Calu3 (cell line): ENCODE results near the gene TICAM1. TPM values are rescaled to one million over a fixed set of nuclear protein-coding genes. Genes with fewer than 3 reads are reported as not detected.

Experiments
- Bru-seq: library from RNA; stranded (reverse); fragments of 400-500 nt; gene quantifications from one replicate; lab custom pipeline; 2021; lab: Mats Ljungman, UMichigan
- BruChase-seq, 2 experiments: library from RNA; stranded (reverse); fragments of 400-500 nt; gene quantifications; one replicate each; lab custom pipeline; 2021; lab: Mats Ljungman, UMichigan
- BruUV-seq: library from RNA; stranded (reverse); fragments of 400-500 nt; replicated peaks from 2 replicates; lab custom pipeline; 2021; lab: Mats Ljungman, UMichigan
- CTCF ChIA-PET: fragments of 300-600 bp; sonication (Branson Sonifier 250); formaldehyde crosslinking; loops from one replicate; lab custom pipeline; 2022; ENCODE audit warnings: antibody characterized with exemption; lab: Charles Lee
- DNase-seq: peaks from one replicate; pipeline ENCODE4 v3.0.0; 2022
- H3K27ac Mint-ChIP-seq: one replicate; pipeline ENCODE4 v1.8.0; 2022; ENCODE audit warnings: mixed read lengths; ENCODE audit not compliant: unreplicated experiment
- H3K27me3 Mint-ChIP-seq: one replicate; pipeline ENCODE4 v1.8.0; 2022; ENCODE audit warnings: mixed read lengths; ENCODE audit not compliant: unreplicated experiment
- H3K36me3 Mint-ChIP-seq: one replicate; pipeline ENCODE4 v1.8.0; 2022; ENCODE audit warnings: mild to moderate bottlenecking, moderate library complexity, mixed read lengths; ENCODE audit not compliant: insufficient read depth, unreplicated experiment
- H3K4me1 Mint-ChIP-seq: one replicate; pipeline ENCODE4 v1.8.0; 2022; ENCODE audit warnings: mild to moderate bottlenecking, low read depth, mixed read lengths; ENCODE audit not compliant: unreplicated experiment
- H3K4me3 Mint-ChIP-seq: one replicate; pipeline ENCODE4 v1.8.0; 2022; ENCODE audit warnings: mild to moderate bottlenecking, low read depth, moderate library complexity, mixed read lengths; ENCODE audit not compliant: unreplicated experiment
- H3K9me3 Mint-ChIP-seq: one replicate; pipeline ENCODE4 v1.8.0; 2022; ENCODE audit warnings: low read depth, mixed read lengths; ENCODE audit not compliant: unreplicated experiment
- intact Hi-C: fragments of 100-400 bp; cut with micrococcal nuclease; formaldehyde crosslinking; loops from one replicate; pipeline ENCODE4 v1.10.0; 2022; ENCODE audit not compliant: unreplicated experiment
- long read RNA-seq: library from polyadenylated mRNA; stranded (forward); transcript quantifications from one replicate; pipeline ENCODE4 v2.0.0, GENCODE V29; 2022
- total RNA-seq: library from RNA; stranded (reverse); gene quantifications from 2 replicates; pipeline ENCODE4 v1.2.3, GENCODE V29; 2022
- TF ChIP-seq, protein P1 (sequence below): fragments of 200-600 bp; IDR thresholded peaks from one replicate; pipeline ENCODE4 v1.8.0; 2022; ENCODE audit warnings: antibody characterized with exemption; ENCODE audit not compliant: unreplicated experiment

The TICAM1 gene
- total RNA-seq (13.5 and 15.8 TPM in 2 replicates), Bru-seq, nascent RNA (percentile 58 among the genes with signal in this experiment), BruChase-seq, experiment 1, labeled RNA remaining after a 6-hour chase (percentile 57 among the genes with signal in this experiment), BruChase-seq, experiment 2, labeled RNA remaining after a 2-hour chase (percentile 64 among the genes with signal in this experiment)
- long read RNA-seq, transcript TICAM1-201 (2 exons, 2,676 nt): major isoform, 12 of 17 reads
- long read RNA-seq, partial matches to known transcripts: 0 of 17 reads
- long read RNA-seq, other reads (novel, unspliced or antisense): 5 of 17 reads

- Mint-ChIP-seq H3K36me3 (peaks cover 30% of the 10 kb centered on the region), H3K27me3 (no peaks in the 10 kb centered on the region), H3K4me3 (peak within 1 kb of the TSS; percentile 80), H3K9me3 (no peaks in the 10 kb centered on the region), H3K4me1 (peaks cover 9% of the 10 kb centered on the region), H3K27ac (peak within 1 kb of the TSS; percentile 85)
- no TSS peak for BruUV-seq
- DNase-seq: peak; percentile 60
- CTCF ChIA-PET: interaction anchor here (0.8 kb wide), 1 partner anchor 18 kb away, joined by 10 read pairs; no protein-coding TSS in a partner anchor
- TF ChIP-seq, protein P1, sequence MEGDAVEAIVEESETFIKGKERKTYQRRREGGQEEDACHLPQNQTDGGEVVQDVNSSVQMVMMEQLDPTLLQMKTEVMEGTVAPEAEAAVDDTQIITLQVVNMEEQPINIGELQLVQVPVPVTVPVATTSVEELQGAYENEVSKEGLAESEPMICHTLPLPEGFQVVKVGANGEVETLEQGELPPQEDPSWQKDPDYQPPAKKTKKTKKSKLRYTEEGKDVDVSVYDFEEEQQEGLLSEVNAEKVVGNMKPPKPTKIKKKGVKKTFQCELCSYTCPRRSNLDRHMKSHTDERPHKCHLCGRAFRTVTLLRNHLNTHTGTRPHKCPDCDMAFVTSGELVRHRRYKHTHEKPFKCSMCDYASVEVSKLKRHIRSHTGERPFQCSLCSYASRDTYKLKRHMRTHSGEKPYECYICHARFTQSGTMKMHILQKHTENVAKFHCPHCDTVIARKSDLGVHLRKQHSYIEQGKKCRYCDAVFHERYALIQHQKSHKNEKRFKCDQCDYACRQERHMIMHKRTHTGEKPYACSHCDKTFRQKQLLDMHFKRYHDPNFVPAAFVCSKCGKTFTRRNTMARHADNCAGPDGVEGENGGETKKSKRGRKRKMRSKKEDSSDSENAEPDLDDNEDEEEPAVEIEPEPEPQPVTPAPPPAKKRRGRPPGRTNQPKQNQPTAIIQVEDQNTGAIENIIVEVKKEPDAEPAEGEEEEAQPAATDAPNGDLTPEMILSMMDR: no peak
- intact Hi-C loops: no loop called here
Measured at GRCh38 chr19:4831304-4831978, at the start of gene TICAM1. TICAM1 (minus strand) TSS chr19:4831712; CDS start chr19:4818377, 13,335 bp downstream.

- no peak for DNase-seq
- H3K27ac Mint-ChIP-seq: no peak overlapping the region
- BruUV-seq: no TSS peak
- no peaks in the 10 kb centered on the region for H3K9me3 Mint-ChIP-seq
- intact Hi-C loops: no loop called here
- TF ChIP-seq, protein P1: no peak
- H3K27me3 Mint-ChIP-seq: no peaks in the 10 kb centered on the region
- H3K4me3 Mint-ChIP-seq: no peak overlapping the region
- H3K36me3 Mint-ChIP-seq: no peaks in the 10 kb centered on the region
- no peaks in the 10 kb centered on the region for H3K4me1 Mint-ChIP-seq
- CTCF ChIA-PET: interaction anchor here (0.6 kb wide), 1 partner anchor 14 kb away, joined by 7 read pairs; no protein-coding TSS in a partner anchor
Measured at GRCh38 chr19:4879041-4879440, 47.5 kb upstream of the TICAM1 start.

- Mint-ChIP-seq H3K4me1 (no peaks in the 10 kb centered on the region), H3K9me3 (no peaks in the 10 kb centered on the region), H3K27me3 (no peaks in the 10 kb centered on the region), H3K36me3 (no peaks in the 10 kb centered on the region), H3K27ac (no peak overlapping the region), H3K4me3 (no peak overlapping the region)
- no TSS peak for BruUV-seq
- no peak for DNase-seq
- intact Hi-C loops: no loop called here
- TF ChIP-seq, protein P1: no peak
- CTCF ChIA-PET: interaction anchor here (0.6 kb wide), 1 partner anchor 14 kb away, joined by 7 read pairs; no protein-coding TSS in a partner anchor
Measured at GRCh38 chr19:4878491-4878968, 47.0 kb upstream of the TICAM1 start.

DNA sequence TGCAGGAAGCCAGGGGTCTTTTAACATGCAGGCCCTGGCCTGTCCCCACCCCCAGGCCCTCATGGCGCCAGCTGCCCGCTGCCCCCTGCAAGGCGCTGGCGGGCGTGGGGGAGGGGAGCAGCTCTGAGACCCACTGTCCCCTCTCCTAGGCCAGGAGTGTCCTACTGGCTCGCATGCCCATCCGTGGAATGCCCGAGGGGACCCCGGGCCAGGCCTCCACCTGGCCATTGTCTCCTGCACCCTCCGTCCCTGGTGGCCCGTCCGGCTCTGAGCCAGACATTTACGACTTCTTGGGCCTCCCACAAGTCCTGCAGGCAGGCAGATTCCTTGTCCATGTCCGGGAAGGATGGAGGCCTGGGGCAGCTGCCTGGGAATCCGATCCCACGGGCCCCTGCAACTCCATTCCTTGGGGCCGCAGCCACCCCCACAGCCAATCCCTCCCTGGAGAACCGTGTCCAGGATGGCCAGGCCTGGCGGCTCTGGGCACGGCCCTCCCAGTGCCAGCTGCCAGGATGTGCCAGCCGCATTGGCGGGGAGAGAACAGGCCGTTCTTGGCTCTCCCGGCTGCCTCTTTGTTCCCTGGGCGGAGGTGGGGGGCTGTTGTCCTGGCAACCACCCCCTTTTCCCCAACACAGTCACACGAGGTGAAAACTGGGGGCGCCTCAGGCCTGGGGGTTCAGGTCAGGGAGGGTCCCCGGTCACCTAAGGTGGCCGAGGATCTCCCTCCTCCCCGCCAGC is 46.4 kb upstream of the TICAM1 start:
- no peaks in the 10 kb centered on the region for H3K9me3 Mint-ChIP-seq
- DNase-seq: no peak
- no peak overlapping the region for H3K4me3 Mint-ChIP-seq
- no peaks in the 10 kb centered on the region for H3K36me3 Mint-ChIP-seq
- intact Hi-C loops: no loop called here
- TF ChIP-seq, protein P1: no peak
- H3K27ac Mint-ChIP-seq: no peak overlapping the region
- no peaks in the 10 kb centered on the region for H3K27me3 Mint-ChIP-seq
- no TSS peak for BruUV-seq
- H3K4me1 Mint-ChIP-seq: no peaks in the 10 kb centered on the region
- CTCF ChIA-PET: no interaction called here
